PC-3 (cell line): ENCODE data around the gene SLC36A3. TPM values are rescaled to one million over a fixed set of nuclear protein-coding genes. Genes with fewer than 3 reads are reported as not detected.

ENCODE experiments used
- ATAC-seq: fragments of 200-7000 bp; cut with Tn5 transposase; 2 replicates; pipeline ENCODE4 v1.9.1; 2020; ENCODE audit warnings: mild to moderate bottlenecking, moderate library complexity
- BruUV-seq: library from RNA; stranded (reverse); fragments of 400-500 nt; replicated peaks from 2 replicates; lab custom pipeline; 2021; lab: Mats Ljungman, UMichigan
- CTCF ChIA-PET: fragments of 300-600 bp; sonication (Branson Sonifier 250); formaldehyde crosslinking; loops from one replicate; lab custom pipeline; 2022; ENCODE audit warnings: antibody characterized with exemption; lab: Charles Lee
- POLR2A ChIA-PET: fragments of 300-600 bp; sonication (Branson Sonifier 250); formaldehyde crosslinking; loops from one replicate; lab custom pipeline; 2022; ENCODE audit warnings: antibody characterized with exemption; ENCODE audit not compliant: unreplicated experiment; lab: Charles Lee
- DNase-seq: peaks from one replicate; pipeline ENCODE4 v3.0.0-alpha.2; 2015
- H2AFZ ChIP-seq: fragments of 300-600 bp; sonication (generic); 2 replicates; pipeline ENCODE4 v1.6.0; 2016; ENCODE audit warnings: antibody characterized with exemption, low read length
- H3F3A ChIP-seq: fragments of 300-600 bp; sonication (generic); one replicate; pipeline ENCODE4 v1.6.0; 2017; ENCODE audit warnings: antibody characterized with exemption, low read length, control low read depth, mild to moderate bottlenecking; ENCODE audit not compliant: unreplicated experiment
- H3K27ac ChIP-seq: fragments of 300-600 bp; sonication (generic); 2 replicates; pipeline ENCODE4 v1.5.1; 2016; ENCODE audit warnings: mild to moderate bottlenecking, low read length
- H3K27me3 ChIP-seq: fragments of 300-600 bp; sonication (generic); 2 replicates; pipeline ENCODE4 v1.6.1; 2016; ENCODE audit warnings: low read length, mixed read lengths
- H3K36me3 ChIP-seq: fragments of 300-600 bp; sonication (generic); 2 replicates; pipeline ENCODE4 v1.6.1; 2016; ENCODE audit warnings: low read depth, mixed run types, low read length, mixed read lengths
- H3K4me1 ChIP-seq: fragments of 300-600 bp; sonication (generic); 2 replicates; pipeline ENCODE4 v1.5.1; 2016; ENCODE audit warnings: low read length; ENCODE audit not compliant: insufficient read depth
- H3K4me2 ChIP-seq: fragments of 300-600 bp; sonication (generic); 2 replicates; pipeline ENCODE4 v1.6.0; 2016; ENCODE audit warnings: low read length
- H3K4me3 ChIP-seq: fragments of 300-600 bp; sonication (generic); 2 replicates; pipeline ENCODE4 v1.5.1; 2016; ENCODE audit warnings: mild to moderate bottlenecking, low read length, mixed read lengths
- H3K79me2 ChIP-seq: fragments of 300-600 bp; sonication (generic); 2 replicates; pipeline ENCODE4 v1.6.1; 2017; ENCODE audit warnings: low read length, mixed read lengths
- H3K9ac ChIP-seq: fragments of 300-600 bp; sonication (generic); 2 replicates; pipeline ENCODE4 v1.6.0; 2016; ENCODE audit warnings: mild to moderate bottlenecking, low read length
- H3K9me2 ChIP-seq: fragments of 300-600 bp; sonication (generic); replicated peaks from 2 replicates; pipeline ENCODE4 v1.6.1; 2016; ENCODE audit warnings: mixed run types, low read length, mixed read lengths
- H3K9me3 ChIP-seq: fragments of 300-600 bp; sonication (generic); 2 replicates; pipeline ENCODE4 v1.6.1; 2016; ENCODE audit warnings: low read length, mixed read lengths
- H4K20me1 ChIP-seq: fragments of 300-600 bp; sonication (generic); 2 replicates; pipeline ENCODE4 v1.6.1; 2016; ENCODE audit warnings: low read length, mixed read lengths
- EZH2 ChIP-seq: fragments of 300-600 bp; sonication (generic); IDR thresholded peaks from one replicate; pipeline ENCODE4 v1.6.1; 2017; ENCODE audit warnings: antibody characterized with exemption, mild to moderate bottlenecking, low read length; ENCODE audit not compliant: unreplicated experiment
- EZH2phosphoT487 ChIP-seq: fragments of 300-600 bp; sonication (generic); IDR thresholded peaks from 2 replicates; pipeline ENCODE4 v1.6.1; 2018; ENCODE audit warnings: mild to moderate bottlenecking, antibody characterized with exemption, low read length, borderline replicate concordance
- intact Hi-C: fragments of 100-400 bp; cut with micrococcal nuclease; formaldehyde crosslinking; loops from 2 replicates; pipeline ENCODE4 v1.9.0; 2023
- total RNA-seq: library from RNA; depleted of rRNA; stranded (reverse); fragments of >200 nt; gene quantifications from 2 replicates; pipeline ENCODE4 v1.2.3, GENCODE V29; 2014
- TF ChIP-seq, protein P1 (sequence below): fragments of 300-600 bp; sonication (generic); conservative IDR thresholded peaks from 2 replicates; pipeline ENCODE4 v1.5.1; 2017; ENCODE audit warnings: antibody characterized with exemption, low read depth, mild to moderate bottlenecking, low read length

The SLC36A3 gene
- total RNA-seq, 1 experiment from 2014 or later: not detected

DNA sequence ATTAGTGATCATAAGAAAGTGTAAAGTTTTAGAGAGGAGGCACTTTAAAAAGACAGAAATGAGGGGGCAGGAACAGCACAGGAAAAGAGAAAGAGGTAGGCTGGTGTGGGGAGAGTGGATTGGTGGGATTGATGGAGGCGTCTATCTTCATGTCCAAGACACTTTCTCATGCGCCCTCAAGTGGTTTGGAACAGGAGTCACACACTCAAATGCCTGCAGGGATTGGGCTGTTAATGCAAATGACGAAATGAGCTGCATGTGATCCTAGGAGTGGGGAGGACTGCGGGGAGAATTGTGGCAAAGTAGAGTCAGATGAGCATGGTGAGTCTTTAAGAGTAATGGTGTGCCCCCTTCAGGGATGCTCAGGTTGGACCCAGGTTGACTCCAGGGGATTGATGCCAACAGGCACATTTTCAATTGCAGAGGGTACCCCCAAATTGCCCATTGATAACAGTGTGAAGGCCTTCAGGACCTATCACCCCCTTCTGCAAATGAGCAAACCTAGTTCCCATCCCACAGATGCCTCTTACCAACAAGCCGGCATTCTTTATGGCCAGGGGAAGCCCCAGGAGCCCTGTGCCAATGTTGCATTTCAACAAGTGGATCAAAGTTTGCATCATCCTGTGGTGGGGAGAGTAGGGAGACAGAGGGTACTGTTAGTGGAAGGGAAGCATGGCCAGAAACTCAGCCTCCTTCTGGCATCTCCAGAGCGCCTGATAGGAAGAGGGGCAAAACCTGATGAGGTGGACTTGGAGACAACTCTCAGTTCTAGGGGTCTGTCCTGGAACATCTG is 5.3 kb downstream of the SLC36A3 start:
- ChIA-PET POLR2A (interaction anchor here (0.7 kb wide), 1 partner anchor 59 kb away, joined by 3 read pairs; no protein-coding TSS in a partner anchor), CTCF (interaction anchor here (0.5 to 0.7 kb wide), 6 partner anchors 10 to 1404 kb away, joined by 3 to 18 read pairs (median 6); partner anchors contain the start of gene GM2A)
- BruUV-seq: no TSS peak
- Histone ChIP-seq H2AFZ (no peak overlapping the region), H4K20me1 (no peaks in the 10 kb centered on the region), H3K4me3 (no peak overlapping the region), H3K36me3 (no peaks in the 10 kb centered on the region), H3K9me2 (no peaks in the 10 kb centered on the region), H3K79me2 (no peaks in the 10 kb centered on the region), H3F3A (no peaks in the 10 kb centered on the region), H3K4me2 (no peak overlapping the region), H3K9me3 (no peaks in the 10 kb centered on the region), H3K27me3 (no peaks in the 10 kb centered on the region), H3K4me1 (peaks cover 35% of the 10 kb centered on the region), H3K27ac (no peak overlapping the region), H3K9ac (no peak overlapping the region)
- ATAC-seq: peak; percentile 53
- DNase-seq: peak; percentile 78
- no peak for TF ChIP-seq EZH2
- TF ChIP-seq, protein P1, sequence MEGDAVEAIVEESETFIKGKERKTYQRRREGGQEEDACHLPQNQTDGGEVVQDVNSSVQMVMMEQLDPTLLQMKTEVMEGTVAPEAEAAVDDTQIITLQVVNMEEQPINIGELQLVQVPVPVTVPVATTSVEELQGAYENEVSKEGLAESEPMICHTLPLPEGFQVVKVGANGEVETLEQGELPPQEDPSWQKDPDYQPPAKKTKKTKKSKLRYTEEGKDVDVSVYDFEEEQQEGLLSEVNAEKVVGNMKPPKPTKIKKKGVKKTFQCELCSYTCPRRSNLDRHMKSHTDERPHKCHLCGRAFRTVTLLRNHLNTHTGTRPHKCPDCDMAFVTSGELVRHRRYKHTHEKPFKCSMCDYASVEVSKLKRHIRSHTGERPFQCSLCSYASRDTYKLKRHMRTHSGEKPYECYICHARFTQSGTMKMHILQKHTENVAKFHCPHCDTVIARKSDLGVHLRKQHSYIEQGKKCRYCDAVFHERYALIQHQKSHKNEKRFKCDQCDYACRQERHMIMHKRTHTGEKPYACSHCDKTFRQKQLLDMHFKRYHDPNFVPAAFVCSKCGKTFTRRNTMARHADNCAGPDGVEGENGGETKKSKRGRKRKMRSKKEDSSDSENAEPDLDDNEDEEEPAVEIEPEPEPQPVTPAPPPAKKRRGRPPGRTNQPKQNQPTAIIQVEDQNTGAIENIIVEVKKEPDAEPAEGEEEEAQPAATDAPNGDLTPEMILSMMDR: peak; percentile 77
- intact Hi-C loops: loop anchor here (2.0 to 10.0 kb wide), 2 partner anchors 19 to 447 kb away; no protein-coding TSS in a partner anchor

DNA sequence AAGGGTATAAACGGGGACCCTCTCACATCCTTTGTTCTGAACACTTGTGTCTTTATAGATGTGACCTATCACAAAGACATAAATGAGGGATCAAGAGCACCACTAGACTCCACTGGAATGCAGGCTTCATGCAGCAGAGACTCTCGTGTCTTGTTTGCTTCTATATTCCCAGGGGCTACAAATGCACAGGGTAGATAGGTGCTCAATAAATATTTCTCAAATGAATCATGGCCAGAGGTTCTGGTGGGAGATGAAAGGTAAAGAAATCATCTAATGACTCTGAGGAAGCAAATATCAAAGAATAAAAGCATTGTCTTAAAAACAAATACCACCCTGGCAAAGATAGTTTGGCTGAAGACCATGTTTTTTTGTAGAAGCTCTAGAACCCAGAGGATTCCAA is 6.6 kb downstream of the SLC36A3 start:
- intact Hi-C loops: loop anchor here (2.0 to 10.0 kb wide), 2 partner anchors 44 to 448 kb away; partner anchors contain the start of gene GM2A
- BruUV-seq: no TSS peak
- Histone ChIP-seq H3K4me3 (no peak overlapping the region), H3K9me2 (no peaks in the 10 kb centered on the region), H4K20me1 (no peaks in the 10 kb centered on the region), H2AFZ (no peak overlapping the region), H3K4me2 (peak overlapping the region; percentile 48), H3K27ac (peak overlapping the region; percentile 84), H3K9me3 (no peaks in the 10 kb centered on the region), H3K27me3 (no peaks in the 10 kb centered on the region), H3K36me3 (no peaks in the 10 kb centered on the region), H3K4me1 (peaks cover 35% of the 10 kb centered on the region), H3K79me2 (no peaks in the 10 kb centered on the region), H3F3A (no peaks in the 10 kb centered on the region), H3K9ac (peak overlapping the region; percentile 43)
- CTCF ChIA-PET: interaction anchor here (1.5 kb wide), 1 partner anchor 44 kb away, joined by 3 read pairs; the partner anchor contains the start of gene GM2A
- POLR2A ChIA-PET: no interaction called here
- DNase-seq: peak; percentile 91
- TF ChIP-seq, protein P1: no peak
- no peak for TF ChIP-seq EZH2phosphoT487
- no peak for TF ChIP-seq EZH2
- peak; percentile 74 for ATAC-seq
